ENCODE measurements around the gene SAMD15.
"Not testable (repeated sequence)": the region's sequence is repeated elsewhere in the genome, so short reads cannot be mapped to it uniquely, and the experiment has no call there.

SAMD15 gene

DNA sequence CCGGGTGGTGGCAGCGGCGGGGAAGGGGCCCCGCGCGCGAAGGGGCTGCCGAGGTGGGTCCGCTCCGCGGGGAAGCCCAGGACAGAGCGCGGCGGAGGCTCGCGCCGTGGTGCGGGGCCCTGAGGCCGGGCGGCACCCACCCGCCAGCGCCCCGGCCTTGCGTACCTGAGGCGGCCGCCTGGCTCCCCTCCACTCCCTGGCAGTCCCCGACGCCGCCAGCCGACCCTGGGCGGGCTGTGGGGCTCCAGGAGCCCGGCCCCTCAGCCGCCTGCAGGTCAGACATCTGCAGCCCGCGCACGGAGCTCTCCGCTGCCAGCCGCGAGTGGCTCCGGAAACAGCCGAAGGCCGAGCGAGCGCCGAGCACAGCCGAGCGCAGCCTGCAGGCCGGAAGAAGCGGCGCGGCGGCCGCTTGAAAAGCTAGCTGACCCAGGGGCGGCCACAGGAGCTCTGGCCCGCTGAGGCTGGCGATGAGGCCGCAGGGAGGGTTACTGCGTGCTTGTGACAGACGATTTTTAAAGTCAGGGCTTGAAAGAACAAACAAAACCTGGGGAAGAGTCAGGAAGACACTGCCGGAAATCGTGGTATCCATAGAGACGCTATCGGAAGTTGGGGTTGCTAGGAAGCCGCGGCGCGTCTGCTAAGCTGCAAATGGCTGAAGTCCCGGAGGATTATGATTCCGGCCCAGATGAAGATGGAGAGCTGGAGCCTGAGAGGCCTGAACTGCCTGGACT is at the start of gene SAMD15, which contains the start of gene TMED8:
SAMD15 (plus strand) TSS at position 609 of the 731 bp plus-strand sequence; CDS start at position 649, 40 bp downstream.
TMED8 (minus strand) TSS at position 324 of the 731 bp plus-strand sequence; CDS start at position 283, 41 bp downstream.
- peak; percentile 74 for DNase-seq

DNA sequence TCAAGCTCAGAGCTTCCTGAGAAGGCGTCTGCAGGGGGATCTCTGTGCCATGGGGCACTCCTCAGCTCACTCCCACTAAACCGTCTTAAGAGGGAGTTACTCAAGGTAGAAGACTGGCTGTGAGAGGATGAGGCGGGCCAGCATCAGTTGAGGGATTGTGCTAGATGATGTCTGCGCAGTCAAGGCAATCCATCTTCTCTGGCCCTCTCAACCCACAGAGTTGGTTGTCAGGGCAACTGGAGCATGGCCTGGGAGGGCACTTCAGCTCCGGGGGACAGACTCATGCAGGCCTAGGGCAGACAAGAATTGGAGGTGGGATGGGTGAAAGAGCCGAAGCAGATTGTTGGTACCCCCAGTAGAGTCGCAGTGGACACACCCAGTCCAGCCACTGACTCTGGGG is 47.3 kb upstream of the SAMD15 start:
- DNase-seq: no peak

- no peak for DNase-seq
Observed at GRCh38 chr14:77335576-77335975, 41.6 kb upstream of the SAMD15 start.

DNA sequence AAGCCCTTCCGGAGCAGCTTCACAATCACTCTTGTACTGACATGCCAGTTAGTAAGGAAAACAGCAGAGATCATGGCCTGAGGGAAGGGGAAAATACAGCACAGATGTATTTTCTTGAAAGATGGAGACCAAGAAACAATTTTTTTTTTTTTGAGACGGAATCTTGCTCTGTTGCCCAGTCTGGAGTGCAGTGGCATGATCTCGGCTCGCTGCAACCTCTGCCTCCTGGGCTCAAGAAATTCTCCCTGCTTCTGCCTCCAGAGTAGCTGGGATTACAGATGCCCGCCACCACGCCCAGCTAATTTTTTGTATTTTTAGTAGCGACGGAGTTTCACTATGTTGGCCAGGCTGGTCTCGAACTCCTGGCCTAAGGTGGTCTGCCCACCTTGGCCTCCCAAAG is 39.9 kb upstream of the SAMD15 start:
- DNase-seq: not testable (repeated sequence)

GRCh38 chr14:77337880-77338279 is 39.3 kb upstream of the SAMD15 start:
- no peak for DNase-seq

GRCh38 chr14:77338302-77338701 is 38.9 kb upstream of the SAMD15 start:
- DNase-seq: no peak

GRCh38 chr14:77339407-77339806 is 37.8 kb upstream of the SAMD15 start:
- no peak for DNase-seq

- no peak for DNase-seq
Observed at GRCh38 chr14:77340389-77340788, 36.8 kb upstream of the SAMD15 start.

GRCh38 chr14:77342726-77343397 is 34.3 kb upstream of the SAMD15 start:
- DNase-seq: no peak

DNA sequence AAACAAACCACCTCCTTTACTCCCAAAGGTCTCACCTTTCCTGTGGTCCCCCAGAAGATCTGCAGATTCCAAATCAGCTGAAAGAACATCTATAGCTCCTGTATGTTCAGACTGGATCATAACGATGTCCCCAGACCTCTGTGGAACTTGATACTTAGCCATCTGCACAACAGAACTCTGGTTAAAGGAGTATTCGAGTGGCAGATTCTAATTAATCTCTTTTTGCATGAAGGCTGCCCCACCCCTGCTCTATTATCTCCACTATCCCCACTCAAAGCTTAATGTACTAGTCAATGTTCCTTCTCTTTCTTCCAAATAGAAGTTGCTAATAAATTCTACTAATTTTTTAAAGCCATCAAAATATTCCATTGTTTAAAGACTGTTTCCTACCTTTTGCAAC is 33.5 kb upstream of the SAMD15 start:
- DNase-seq: no peak

DNA sequence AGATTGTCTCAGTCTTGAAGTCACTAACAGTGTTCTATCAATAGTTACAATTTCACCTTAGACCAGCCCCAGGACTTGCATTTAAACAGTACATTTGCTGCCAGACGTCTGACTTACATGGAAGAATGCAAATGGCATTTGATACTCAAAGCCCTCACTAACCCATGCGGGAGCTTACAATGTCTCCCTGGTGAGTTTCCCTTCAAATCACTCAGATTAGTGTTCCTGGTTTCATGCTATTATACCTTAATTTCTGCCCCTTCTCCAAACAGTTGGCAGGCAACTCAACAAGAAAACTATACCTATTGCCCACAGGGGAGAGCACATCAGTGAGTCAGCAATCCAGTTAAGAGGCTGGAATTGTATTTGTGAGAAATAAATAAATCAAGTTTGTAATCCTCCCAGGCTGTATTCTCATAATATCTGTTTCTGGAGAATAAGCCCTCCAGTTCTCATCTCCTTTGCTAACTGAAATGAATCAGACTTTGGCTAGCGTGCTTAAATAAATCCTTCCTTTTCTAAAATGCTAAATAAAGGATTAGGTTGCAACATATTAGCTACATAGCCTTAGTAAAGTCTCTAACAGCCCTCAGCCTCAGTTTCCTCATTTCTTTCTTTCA is 32.7 kb upstream of the SAMD15 start:
- DNase-seq: no peak

- DNase-seq: no peak
Observed at GRCh38 chr14:77346495-77346894, 30.7 kb upstream of the SAMD15 start.

DNA sequence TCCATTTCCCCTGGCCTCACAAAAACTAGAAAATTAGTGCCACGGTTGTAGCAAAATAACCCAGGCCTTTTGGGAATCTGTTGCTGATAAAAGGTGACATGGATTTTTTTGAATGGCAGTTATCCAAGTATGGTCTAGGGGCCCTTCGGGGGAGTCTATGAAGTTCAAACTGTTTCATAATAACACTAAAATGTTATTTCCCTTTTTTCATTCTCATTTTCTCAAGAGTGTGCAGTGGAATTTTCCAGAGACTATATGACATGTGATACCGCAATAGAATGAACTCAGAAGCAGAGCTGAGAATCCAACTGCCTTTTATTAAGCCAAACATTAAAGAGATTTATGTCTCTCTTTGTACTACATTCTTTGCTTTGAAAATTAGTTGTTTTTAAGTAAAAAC is 29.4 kb upstream of the SAMD15 start:
- DNase-seq: no peak

- DNase-seq: no peak
Observed at GRCh38 chr14:77353469-77354141, 23.6 kb upstream of the SAMD15 start.

- no peak for DNase-seq
Observed at GRCh38 chr14:77355811-77356210, 21.4 kb upstream of the SAMD15 start.

DNA sequence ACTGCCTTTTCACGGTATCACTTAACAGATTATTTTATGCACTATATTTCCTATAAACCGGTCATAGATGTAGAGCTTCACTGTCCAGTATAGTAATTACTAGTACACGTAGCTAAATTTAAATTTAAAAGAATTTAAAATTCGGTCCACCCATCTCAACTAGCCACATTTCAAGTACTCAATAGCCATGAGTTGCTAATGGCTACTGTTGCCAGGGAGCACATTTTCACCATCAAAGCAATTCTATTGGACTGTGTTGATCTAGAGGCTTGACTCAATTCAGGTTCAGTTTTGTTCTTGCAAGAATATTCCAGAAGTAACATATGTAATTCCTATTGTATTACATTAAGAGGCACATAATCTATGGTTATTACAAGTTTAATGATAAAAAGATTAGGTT is 20.3 kb upstream of the SAMD15 start:
- DNase-seq: no peak

GRCh38 chr14:77359626-77360025 is 17.6 kb upstream of the SAMD15 start:
- no peak for DNase-seq

DNA sequence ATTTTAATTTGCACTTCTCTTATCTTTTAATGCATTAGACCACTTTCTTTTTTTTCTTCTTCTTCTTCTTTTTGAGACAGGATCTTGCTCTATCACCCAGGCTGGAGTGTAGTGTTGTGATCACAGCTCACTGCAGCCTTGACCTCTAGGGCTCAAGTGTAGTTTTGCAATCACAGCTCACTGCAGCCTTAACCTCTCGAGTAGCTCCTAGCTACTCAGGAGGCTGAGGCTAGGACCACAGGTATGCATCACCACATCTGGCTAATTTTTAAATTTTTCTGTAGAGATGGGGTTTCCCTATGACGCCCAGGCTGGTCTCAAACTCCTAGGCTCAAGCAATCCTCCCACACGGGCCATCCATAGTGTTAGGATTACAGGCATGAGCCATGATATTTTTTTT is 13.0 kb upstream of the SAMD15 start:
- no peak for DNase-seq

- DNase-seq: no peak
Observed at GRCh38 chr14:77369285-77369684, 7.9 kb upstream of the SAMD15 start.

- DNase-seq: no peak
Observed at GRCh38 chr14:77372304-77372841, 4.8 kb upstream of the SAMD15 start.

- DNase-seq: no peak
Observed at GRCh38 chr14:77375164-77375950, 1.8 kb upstream of the SAMD15 start.
